DMS153 treated with DMSO at 0.1 percent for 48 hours (cell line): ENCODE data around the gene MYOG.
A peak's percentile ranks its signal among the peaks of the same experiment; 100 is the strongest.

Source experiments
- DNase-seq: peaks from one replicate; lab custom pipeline; 2025; ENCODE audit not compliant: unreplicated experiment; lab: John Stamatoyannopoulos, UW

The MYOG gene

DNA sequence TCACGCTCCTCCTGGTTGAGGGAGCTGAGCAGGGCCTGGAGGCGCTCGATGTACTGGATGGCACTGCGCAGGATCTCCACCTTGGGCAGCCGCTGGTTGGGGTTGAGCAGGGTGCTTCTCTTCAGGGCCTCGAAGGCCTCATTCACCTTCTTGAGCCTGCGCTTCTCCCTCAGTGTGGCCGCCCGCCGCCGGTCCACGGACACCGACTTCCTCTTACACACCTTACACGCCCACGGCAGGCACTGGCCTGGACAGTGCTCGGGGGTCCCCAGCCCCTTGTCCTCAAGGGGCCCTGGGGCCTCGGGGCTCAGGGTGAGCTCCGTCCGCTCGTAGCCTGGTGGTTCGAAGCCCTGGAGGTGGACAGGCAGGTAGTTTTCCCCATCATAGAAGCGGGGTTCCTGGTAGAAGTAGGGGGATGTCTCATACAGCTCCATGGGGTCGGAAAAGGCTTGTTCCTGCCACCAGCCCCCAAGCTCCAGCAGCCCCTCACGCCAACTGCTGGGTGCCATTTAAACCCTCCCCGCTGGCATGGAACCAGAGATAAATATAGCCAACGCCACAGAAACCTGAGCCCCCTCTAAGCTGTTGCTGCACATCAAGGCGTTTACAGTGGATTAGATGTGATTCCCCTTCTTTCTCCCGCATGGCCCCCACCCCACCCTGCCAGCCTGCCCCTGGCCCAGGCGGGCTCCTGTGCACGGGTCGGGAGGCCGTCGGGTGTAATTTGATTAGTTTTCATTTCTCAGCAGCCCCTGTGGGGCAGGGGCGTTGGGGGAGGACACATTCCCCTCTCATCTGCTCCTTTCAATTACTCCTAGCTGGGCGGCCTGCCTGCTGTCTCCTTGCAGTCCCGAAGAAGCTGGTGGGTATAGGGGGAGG, at the start of gene MYOG:
Gene MYOG, minus strand, starts transcription at position 485 of the 879 bp plus-strand sequence. Its CDS starts 51 bp downstream, at position 434.
- no peak for DNase-seq

DNA sequence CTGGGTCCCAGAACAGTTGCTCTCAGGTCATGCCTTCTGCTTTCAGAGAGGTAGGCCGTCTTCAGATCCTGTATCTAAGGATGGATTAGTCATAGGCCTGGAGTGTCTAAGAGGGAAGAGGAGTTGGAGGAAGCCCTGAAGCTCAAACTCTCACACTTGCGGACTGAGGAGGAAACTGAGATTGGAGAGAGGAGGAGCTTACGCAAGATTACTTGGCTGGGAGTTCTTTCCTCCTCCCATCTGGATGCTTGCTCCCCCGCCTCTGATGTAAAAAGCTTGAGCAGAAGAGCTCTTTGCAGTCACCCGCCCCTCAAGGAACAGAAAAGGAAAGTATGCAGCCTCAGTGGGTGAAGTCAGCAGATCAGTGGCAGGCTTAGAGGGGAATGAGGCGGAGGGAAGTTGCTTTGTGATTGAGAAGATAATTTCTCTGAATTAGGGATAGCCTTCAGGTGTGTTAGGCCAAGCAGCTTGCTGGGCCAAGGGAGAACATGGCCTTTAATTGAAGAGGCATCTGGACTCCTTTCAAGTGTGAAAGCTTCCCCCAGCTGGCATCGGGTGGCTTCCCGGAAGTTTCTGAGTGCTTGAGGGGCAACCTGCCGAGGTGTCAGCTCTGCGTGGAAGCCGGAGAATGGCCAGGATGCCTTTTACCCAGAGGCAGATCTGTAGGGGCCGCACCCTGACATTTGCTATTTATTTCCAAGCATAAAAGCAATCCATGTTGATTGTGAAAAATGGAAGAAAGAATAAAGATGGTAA, 48.3 kb upstream of the MYOG start:
- DNase-seq = no peak

DNA sequence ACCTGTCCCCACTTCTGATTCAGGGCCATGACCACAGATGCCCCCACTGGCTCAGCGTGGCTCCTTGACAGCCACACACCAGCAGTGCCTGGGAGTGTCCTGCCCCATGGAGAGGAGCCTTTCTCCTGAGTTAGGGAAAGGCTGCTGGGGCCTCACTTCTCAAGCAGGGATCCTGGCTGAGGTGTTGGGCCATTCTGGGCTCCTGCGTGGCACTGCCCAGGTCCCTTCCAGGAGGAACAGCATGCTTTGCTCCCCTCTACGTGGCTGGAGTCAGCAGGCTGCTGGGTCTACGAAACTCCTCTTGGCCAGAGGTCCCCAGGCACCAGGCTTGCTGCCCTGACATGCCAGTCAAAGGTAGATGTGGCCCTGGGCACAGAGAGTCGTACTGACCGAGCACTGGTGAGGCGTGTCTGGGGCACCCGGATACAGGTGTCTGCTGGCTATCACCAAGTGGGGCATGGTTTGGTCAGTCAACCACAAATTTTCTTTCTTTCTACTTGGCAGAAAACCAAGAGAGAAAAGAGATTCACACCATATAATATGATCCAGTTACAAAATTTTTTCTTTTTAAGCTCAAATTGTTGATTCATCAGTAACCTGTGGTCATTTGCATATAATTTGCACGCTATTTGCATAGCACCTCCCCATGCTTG, 45.9 kb upstream of the MYOG start:
- DNase-seq = no peak

- DNase-seq = no peak
These were observed 44.7 kb upstream of the MYOG start for GRCh38 chr1:203130358-203130985.

- DNase-seq = peak; percentile 45
These were observed 43.9 kb upstream of the MYOG start for GRCh38 chr1:203129501-203130231.

DNA sequence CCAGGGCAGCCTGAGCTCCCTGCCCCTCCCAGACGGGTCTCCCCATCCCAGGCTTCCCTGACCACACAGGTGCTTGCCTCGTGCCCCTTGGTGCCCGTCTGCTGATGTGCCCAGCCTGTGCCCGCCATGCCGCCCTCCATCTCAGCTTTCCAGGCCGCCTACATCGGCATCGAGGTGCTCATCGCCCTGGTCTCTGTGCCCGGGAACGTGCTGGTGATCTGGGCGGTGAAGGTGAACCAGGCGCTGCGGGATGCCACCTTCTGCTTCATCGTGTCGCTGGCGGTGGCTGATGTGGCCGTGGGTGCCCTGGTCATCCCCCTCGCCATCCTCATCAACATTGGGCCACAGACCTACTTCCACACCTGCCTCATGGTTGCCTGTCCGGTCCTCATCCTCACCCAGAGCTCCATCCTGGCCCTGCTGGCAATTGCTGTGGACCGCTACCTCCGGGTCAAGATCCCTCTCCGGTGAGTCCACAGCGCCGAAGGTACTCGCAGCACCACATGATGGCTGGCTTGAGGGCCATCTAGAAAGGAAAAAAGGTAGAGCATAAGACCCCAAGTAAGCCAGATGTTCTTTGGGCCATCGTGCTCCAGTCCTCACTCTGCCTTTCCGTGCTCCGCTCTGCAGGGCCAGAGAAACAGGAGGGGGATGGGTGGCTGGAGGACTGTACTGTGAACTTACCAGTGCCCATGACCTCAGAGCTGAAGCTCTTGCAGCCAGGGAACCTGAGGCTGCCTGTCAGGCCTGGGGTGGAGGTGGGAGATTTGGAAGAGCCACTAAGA, 43.1 kb upstream of the MYOG start:
- DNase-seq = no peak

GRCh38 chr1:203128431-203128715, 42.6 kb upstream of the MYOG start:
- no peak for DNase-seq

DNA sequence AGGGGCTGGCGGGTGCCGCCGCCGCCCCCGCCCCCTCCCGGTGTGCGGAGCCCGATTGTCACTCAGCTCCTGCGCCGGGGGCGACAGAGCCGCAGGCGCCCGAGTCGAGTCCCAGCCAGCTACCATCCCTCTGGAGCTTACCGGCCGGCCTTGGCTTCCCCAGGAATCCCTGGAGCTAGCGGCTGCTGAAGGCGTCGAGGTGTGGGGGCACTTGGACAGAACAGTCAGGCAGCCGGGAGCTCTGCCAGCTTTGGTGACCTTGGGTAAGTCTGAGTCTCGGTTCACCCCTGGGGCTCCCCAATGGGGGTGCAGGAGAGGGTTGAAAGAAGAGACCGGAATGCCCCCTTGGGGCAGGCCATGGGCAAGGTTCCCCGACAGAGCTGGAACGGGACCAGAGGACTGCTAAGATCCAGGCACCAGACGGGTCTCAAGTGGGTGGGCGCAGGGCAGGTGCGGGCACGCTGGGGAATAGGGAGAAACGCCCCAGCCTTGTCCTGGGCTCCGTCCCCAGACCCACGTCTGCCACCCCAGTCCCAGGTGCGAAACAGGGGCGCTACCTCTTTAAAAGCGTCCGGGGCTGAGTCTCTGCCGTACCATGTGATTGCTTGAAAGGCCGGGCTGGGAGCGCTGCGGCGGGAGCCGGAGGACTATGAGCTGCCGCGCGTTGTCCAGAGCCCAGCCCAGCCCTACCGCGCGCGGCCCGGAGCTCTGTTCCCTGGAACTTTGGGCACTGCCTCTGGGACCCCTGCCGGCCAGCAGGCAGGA, 42.0 kb upstream of the MYOG start, which contains the start of gene ADORA1:
Gene ADORA1, plus strand, starts transcription at position 61 of the 765 bp plus-strand sequence. CDS start 1,116 bp downstream, outside the sequence.
- peak; percentile 56 for DNase-seq

DNA sequence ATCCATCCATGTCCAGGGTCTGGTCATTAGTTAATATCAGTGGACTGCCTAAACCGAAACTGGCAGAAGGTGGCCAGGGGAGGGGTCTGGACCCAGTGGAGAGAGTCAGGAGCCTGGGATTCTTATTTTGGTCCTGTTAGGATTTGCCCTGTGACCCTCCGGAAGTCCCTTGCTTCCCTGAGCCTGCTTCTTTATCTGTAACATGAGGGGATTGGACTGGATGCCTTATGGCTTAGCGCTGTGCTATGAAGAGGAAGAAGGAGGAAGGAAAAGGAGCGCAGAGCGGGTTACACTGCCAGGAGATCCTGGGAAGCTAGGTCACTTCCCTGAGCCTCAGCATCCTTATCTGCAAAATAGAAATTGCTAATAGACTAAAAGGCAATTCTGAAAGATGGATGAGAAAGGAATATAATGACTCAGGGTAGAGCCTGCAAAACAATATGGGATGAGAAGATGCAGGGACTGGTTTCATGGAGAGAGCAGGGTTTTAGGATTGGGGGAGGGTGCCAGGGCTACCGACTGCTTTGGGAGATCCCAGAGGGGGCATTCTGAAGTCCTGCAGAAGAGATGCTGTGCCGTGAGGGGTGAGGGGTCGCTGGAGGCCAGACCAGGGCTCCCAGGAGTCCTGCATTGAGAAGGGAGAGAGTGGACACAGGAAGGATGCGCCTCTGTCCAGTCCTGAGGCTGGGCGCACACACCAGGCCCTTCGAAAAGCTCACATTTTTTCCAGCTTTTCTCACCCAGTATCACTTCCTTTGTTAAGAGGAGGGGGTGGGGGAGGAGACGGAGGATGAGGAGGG, 41.3 kb upstream of the MYOG start:
- DNase-seq = no peak

- DNase-seq = no peak
These were observed 40.5 kb upstream of the MYOG start for GRCh38 chr1:203126151-203126865.

DNA sequence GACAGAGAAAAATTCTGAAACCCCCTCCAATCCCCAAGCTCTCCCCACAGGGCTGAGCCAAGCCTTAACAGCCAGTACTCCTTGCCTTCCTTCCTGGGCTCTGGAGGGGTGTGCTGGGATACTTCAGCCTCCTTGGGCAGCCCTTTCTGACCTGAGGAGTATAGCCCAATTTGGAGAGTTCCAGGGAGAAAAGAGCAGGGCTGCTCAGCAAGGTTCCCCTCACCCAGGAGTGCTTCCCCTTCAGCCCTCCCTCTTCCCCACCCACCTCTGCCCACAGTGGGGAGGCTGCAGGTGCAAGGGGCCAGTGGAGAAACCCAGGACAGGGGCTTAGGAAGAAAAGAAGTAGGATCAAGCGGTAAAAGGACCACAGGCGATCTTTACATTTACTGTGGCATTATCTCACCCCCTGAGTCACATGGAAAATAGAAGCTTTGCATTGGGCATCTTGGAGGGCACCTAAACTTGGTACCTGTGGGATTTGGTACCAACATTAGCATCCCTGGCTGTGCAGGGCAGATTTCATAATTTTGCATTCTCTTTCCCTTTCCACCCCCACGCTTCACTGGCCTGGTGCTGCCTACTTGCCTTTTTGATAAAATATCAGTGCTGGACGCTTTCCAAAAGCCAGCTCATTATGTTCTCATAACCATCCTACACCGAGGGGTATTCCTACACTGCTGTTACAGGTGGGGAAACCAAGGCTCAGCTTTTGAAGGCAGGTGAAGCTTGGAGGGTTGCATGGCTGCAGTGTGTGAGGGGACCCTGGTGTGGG, 38.9 kb upstream of the MYOG start:
- no peak for DNase-seq

DNA sequence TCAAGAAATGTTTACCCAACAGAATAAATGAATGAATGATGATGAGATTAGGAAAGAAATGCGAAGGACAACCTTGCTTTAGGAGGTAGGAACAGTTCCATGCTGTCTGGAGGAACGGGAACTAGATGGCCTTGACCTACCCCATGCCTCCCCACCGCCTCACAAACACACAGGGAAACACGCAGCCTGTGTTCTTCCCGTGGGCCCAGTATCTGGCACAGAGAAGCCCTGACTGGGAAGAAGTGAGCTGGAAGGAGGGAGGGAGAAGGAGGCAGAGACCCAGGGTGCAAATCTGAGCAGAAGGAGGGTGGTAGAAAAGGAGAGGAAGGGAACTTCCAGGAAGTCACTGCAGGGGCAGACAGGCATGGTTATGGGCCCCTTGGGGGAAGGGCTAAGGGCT, 38.2 kb upstream of the MYOG start:
- DNase-seq = no peak

DNA sequence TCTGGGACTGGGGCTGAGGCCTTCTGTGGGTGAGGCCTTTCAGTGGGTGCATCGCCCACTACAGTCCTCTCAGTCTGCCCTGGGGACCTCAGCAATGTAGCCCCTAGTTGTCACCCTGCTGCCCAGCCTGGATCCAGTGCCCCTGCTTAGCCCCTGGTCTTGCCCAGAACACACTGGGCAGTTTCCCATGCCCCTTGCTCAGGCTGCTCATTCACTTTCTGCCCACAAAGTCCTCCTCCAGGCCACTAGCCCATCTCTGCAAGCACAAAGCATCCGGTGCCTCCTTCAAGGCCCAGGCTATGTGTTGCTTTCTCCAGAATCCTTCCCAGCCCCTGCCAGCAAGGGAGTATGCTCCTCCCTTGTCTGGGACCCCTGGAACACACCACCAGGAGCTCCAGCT, 36.3 kb upstream of the MYOG start:
- DNase-seq = no peak

- DNase-seq = no peak
These were observed 35.6 kb upstream of the MYOG start for GRCh38 chr1:203121186-203122015.

DNA sequence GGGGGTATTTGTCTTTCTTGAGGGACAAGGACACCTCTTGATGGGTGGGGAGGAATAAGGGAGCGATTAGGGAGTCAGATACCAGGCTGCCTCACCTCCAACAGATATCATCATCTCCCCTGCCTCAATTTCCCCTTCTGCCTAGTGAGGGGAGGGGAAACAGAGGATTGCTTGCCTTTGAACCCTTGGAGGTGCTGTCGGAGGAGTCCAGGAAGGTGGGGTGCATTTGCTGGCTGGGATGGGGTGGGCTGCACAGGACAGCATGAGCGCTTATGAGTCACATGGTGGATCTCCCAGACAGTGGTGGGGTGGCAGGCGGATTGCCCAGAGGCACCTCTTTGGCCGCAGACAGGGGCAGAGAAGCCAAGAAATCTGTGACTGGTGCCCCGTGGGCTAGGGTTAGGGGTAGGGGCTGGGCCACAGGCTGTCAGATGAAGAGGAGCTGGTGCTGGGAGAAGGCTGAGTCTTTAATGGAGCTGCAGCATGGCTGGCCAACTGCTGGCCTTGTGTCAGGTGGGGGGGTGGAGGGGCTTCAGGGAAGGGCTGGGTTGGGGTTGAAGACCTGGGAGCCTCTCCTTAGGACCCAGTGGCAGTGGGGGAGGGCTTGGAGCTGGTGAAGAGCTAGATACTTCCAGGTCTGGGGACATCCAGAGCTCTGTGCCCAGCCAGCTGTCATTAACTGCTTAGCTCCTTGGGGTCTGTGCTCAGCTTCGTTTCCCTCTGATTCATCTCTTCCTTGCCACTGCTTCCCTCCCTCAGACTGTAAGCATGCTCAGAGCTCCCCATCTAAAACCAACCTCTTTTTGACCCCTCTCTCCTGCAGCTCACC, 34.7 kb upstream of the MYOG start:
- no peak for DNase-seq
